Coronary artery (tissue), 2 donors: ENCODE results near the gene SRP68.

ENCODE experiments used
- DNase-seq: peaks from one replicate; pipeline ENCODE4 v3.0.0-alpha.2; 2017; ENCODE audit warnings: low spot score
- H3K27ac ChIP-seq, 2 donors: fragments of 200-600 bp; sonication (generic); one replicate each; pipeline ENCODE4 v1.5.1; 2016 to 2019
- H3K4me3 ChIP-seq: fragments of 200-600 bp; sonication (generic); 2 replicates; pipeline ENCODE4 v1.5.1; 2016; ENCODE audit warnings: mild to moderate bottlenecking, moderate library complexity
- TF ChIP-seq, protein P1 (sequence below): fragments of 200-600 bp; sonication (generic); IDR thresholded peaks from one replicate; pipeline ENCODE4 v1.5.1; 2019; ENCODE audit warnings: antibody characterized with exemption

The SRP68 gene

DNA sequence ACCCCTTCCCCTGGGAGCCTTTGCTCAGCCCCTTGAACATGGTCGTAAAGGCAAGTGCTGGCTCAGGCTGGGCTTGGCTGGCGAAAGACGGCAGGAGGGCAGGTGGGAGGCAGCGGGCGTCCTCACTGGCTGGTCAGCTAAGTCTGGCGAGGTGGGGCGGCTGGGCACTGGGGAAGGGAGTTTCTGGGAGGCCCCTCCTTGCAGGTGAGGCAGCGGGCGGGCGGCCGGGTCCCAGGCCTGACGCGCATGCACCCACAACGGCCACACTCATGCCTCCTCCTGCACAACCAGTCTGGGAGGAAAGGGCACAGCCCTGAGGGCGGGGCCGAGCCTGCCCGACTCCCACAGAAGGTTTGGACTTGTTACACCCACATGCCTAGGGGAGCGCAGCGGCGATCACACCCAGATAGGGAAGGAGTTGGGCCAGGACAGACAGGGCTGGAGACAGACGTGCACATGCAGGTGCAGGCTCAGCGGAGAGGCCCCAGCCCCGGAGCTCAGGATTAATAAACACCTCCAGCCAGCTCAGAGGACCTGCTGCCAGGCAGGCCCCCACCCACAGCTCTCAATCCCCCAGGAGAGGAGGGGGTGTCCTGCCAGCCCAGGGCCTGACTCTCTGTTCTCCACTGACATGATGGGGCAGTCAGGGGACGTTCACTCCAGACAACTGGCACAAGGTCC is 45.0 kb downstream of the SRP68 start, which contains the start of gene EVPL:
Gene EVPL (minus strand): TSS at position 148 of the 681 bp plus-strand sequence. CDS start 108 bp downstream, at position 40.
- TF ChIP-seq, protein P1, sequence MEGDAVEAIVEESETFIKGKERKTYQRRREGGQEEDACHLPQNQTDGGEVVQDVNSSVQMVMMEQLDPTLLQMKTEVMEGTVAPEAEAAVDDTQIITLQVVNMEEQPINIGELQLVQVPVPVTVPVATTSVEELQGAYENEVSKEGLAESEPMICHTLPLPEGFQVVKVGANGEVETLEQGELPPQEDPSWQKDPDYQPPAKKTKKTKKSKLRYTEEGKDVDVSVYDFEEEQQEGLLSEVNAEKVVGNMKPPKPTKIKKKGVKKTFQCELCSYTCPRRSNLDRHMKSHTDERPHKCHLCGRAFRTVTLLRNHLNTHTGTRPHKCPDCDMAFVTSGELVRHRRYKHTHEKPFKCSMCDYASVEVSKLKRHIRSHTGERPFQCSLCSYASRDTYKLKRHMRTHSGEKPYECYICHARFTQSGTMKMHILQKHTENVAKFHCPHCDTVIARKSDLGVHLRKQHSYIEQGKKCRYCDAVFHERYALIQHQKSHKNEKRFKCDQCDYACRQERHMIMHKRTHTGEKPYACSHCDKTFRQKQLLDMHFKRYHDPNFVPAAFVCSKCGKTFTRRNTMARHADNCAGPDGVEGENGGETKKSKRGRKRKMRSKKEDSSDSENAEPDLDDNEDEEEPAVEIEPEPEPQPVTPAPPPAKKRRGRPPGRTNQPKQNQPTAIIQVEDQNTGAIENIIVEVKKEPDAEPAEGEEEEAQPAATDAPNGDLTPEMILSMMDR, result no peak
- Histone ChIP-seq H3K27ac (no peak within 1 kb of the TSS), H3K4me3 (no peak within 1 kb of the TSS)
- no peak for DNase-seq

DNA sequence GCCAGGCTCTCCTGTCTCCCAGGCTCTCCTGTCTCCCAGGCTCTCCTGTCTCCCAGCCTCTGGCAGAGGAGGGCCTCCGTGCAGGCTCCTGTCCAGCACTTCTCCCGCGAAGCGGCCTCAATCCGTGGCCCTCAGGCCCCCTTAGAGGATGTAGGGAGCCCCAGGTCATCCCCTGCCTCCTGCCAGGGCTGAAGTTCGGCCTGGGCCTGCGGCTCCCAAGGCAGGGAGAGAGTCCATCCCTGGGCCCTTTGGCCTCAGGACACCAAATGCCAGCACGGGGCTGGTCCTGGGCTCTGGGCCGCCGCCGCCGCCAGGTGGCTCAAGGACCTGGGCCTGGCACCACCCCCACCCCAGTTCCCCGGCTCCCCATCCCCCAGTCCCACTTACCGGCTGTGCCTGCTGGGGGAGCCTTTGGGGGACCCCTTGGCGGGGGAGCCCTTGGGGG is 45.6 kb downstream of the SRP68 start:
- TF ChIP-seq, protein P1, result no peak
- no peak overlapping the region for H3K4me3 ChIP-seq
- H3K27ac ChIP-seq, result no peak overlapping the region
- no peak for DNase-seq

- H3K4me3 ChIP-seq, result no peak overlapping the region
- no peak for DNase-seq
- TF ChIP-seq, protein P1, result no peak
- no peak overlapping the region for H3K27ac ChIP-seq
These were observed 47.0 kb downstream of the SRP68 start for GRCh38 chr17:76025294-76025693.

- DNase-seq, result no peak
- Histone ChIP-seq H3K4me3 (no peak overlapping the region), H3K27ac (no peak overlapping the region)
- TF ChIP-seq, protein P1, result no peak
These were observed 48.0 kb downstream of the SRP68 start for GRCh38 chr17:76024353-76024752.

- TF ChIP-seq, protein P1, result no peak
- no peak overlapping the region for H3K4me3 ChIP-seq
- no peak for DNase-seq
- no peak overlapping the region for H3K27ac ChIP-seq
These were observed 48.4 kb downstream of the SRP68 start for GRCh38 chr17:76023900-76024237.

DNA sequence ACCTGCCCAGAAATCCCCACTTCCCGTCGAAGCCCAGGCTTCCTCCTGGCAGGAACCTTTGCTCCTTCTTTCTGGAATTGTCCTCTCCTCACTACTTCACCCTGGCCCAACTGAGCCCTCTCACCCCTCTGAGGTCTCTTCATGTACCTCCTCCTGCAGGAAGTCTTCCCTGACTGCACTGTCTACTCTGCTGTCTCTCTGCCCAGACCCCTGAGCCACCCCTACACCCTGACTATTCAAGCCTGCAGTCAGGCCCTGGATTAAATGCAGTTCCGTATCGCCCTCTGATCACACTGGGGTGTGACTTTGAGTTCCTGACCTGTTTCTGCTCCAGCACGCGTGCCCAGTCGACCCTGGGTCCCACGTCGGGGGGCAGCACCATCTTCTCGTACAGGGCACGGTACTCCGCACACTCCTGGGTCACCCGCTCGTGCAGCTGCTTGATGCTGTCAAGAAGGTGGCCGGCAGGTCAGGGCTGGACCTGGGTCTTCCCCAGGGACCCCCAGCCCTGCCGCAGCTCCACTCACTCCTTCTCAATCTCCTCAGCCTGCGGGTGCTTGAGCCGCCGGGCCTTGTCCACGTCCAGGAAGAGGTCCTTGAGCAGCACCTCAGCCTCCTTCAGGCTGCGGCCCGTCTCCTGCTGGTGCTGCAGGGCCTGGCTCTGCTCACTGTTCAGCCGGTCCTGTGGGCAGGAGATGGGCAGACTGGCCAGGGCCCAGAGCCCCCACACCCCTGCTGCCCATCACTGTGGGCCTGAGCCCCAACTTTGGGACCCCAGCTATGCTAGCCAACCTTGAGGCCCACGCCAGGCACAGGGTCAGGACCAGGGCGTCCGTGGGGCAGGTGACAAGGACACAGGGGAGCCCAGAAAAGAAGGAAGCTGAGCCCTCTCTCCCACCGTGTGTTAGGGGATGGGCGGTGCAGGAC is 49.1 kb downstream of the SRP68 start:
- Histone ChIP-seq H3K4me3 (no peak overlapping the region), H3K27ac (no peak overlapping the region)
- no peak for DNase-seq
- TF ChIP-seq, protein P1, result no peak
